Aortic smooth muscle cell (primary cell): ENCODE measurements around the gene MBLAC1. TPM values are rescaled to one million over a fixed set of nuclear protein-coding genes. Genes with fewer than 3 reads are reported as not detected.

Experiments used
- total RNA-seq: library from RNA; depleted of rRNA; stranded (reverse); fragments of >200 nt; gene quantifications from 2 replicates; pipeline ENCODE4 v1.2.3, GENCODE V29; 2014

Gene MBLAC1
- 2.5 and 3.2 TPM in 2 replicates for total RNA-seq

GRCh38 chr7:100126931-100127865 is at the start of gene MBLAC1:
TSS of gene MBLAC1 (plus strand) at chr7:100126967. CDS start at chr7:100127396, 429 bp downstream.

GRCh38 chr7:100081535-100082102 is 45.1 kb upstream of the MBLAC1 start, which contains the start of gene ZNF3:
TSS of gene ZNF3 (minus strand) at chr7:100081723. CDS start at chr7:100077357, 4,366 bp downstream.

GRCh38 chr7:100088621-100089457 is 37.9 kb upstream of the MBLAC1 start, which contains the start of gene COPS6:
TSS of gene COPS6 (plus strand) at chr7:100088969. CDS start at chr7:100088991, 22 bp downstream.

GRCh38 chr7:100101016-100101862 is 25.5 kb upstream of the MBLAC1 start, which contains the start of the genes AP4M1 and MCM7:
TSS of gene AP4M1 (plus strand) at chr7:100101643. CDS start at chr7:100101715, 72 bp downstream.
TSS of gene MCM7 (minus strand) at chr7:100101397. CDS start at chr7:100101294, 103 bp downstream.

GRCh38 chr7:100119072-100119969 is 7.4 kb upstream of the MBLAC1 start, which contains the start of the genes CNPY4 and TAF6:
TSS of gene CNPY4 (plus strand) at chr7:100119634. CDS start at chr7:100119745, 111 bp downstream.
TSS of gene TAF6 (minus strand) at chr7:100119358. CDS start at chr7:100114209, 5,149 bp downstream.

GRCh38 chr7:100148559-100149328 is 22.0 kb downstream of the MBLAC1 start, which contains the start of gene LAMTOR4:
TSS of gene LAMTOR4 (plus strand) at chr7:100148918. CDS start at chr7:100148973, 55 bp downstream.

GRCh38 chr7:100158229-100159098 is 31.7 kb downstream of the MBLAC1 start, which contains the start of gene TRAPPC14:
TSS of gene TRAPPC14 (minus strand) at chr7:100158723. CDS start at chr7:100158499, 224 bp downstream.

GRCh38 chr7:100177045-100178001 is 50.6 kb downstream of the MBLAC1 start, which contains the start of the genes GPC2 and STAG3:
TSS of gene GPC2 (minus strand) at chr7:100177381. CDS start at chr7:100177199, 182 bp downstream.
TSS of gene STAG3 (plus strand) at chr7:100177918. CDS start at chr7:100180557, 2,639 bp downstream.

Other genes with a start within 250 kb of the MBLAC1 start
- 0.26 and 0.44 TPM in 2 replicates for gene OR2AE1, start 249.9 kb upstream of the MBLAC1 start, total RNA-seq
- gene TRIM4, start 207.4 kb upstream of the MBLAC1 start, total RNA-seq, result 22.4 and 24.7 TPM in 2 replicates
- gene GJC3, start 197.3 kb upstream of the MBLAC1 start, total RNA-seq, result not detected in 2 replicates
- gene AZGP1, start 150.9 kb upstream of the MBLAC1 start, total RNA-seq, result 0.13 TPM in 1 of 2 replicates, not detected in the other
- gene ZKSCAN1, start 111.4 kb upstream of the MBLAC1 start, total RNA-seq, result 33.3 and 42.2 TPM in 2 replicates
- 8.8 and 10.7 TPM in 2 replicates for gene ZSCAN21, start 77.2 kb upstream of the MBLAC1 start, total RNA-seq
- gene ZNF3, start 45.2 kb upstream of the MBLAC1 start, total RNA-seq, result 17.7 and 22.3 TPM in 2 replicates
- 120 TPM in 2 replicates for gene COPS6, start 38.0 kb upstream of the MBLAC1 start, total RNA-seq
- gene MCM7, start 25.6 kb upstream of the MBLAC1 start, total RNA-seq, result 48.7 and 92.6 TPM in 2 replicates
- 24.2 and 24.6 TPM in 2 replicates for gene AP4M1, start 25.3 kb upstream of the MBLAC1 start, total RNA-seq
- gene TAF6, start 7.6 kb upstream of the MBLAC1 start, total RNA-seq, result 22.3 and 25.1 TPM in 2 replicates
- gene CNPY4, start 7.3 kb upstream of the MBLAC1 start, total RNA-seq, result 35.3 and 43.7 TPM in 2 replicates
- gene LAMTOR4, start 22.0 kb downstream of the MBLAC1 start, total RNA-seq, result 167 and 169 TPM in 2 replicates
- 7.6 and 10.8 TPM in 2 replicates for gene TRAPPC14, start 31.8 kb downstream of the MBLAC1 start, total RNA-seq
- 1.3 and 2.1 TPM in 2 replicates for gene GAL3ST4, start 41.6 kb downstream of the MBLAC1 start, total RNA-seq
- gene GPC2, start 50.4 kb downstream of the MBLAC1 start, total RNA-seq, result 0.40 and 0.99 TPM in 2 replicates
- 0.92 and 1.1 TPM in 2 replicates for gene STAG3, start 51.0 kb downstream of the MBLAC1 start, total RNA-seq
- not detected in 2 replicates for gene PVRIG, start 93.0 kb downstream of the MBLAC1 start, total RNA-seq
- not detected in 2 replicates for gene SPDYE3, start 180.7 kb downstream of the MBLAC1 start, total RNA-seq
- gene PILRB, start 231.2 kb downstream of the MBLAC1 start, total RNA-seq, result 7.4 and 9.9 TPM in 2 replicates
- 0.62 TPM in 1 of 2 replicates, not detected in the other for gene PILRA, start 246.5 kb downstream of the MBLAC1 start, total RNA-seq